H1 (cell line): ENCODE results near the gene MYO15A. TPM values are rescaled to one million over a fixed set of nuclear protein-coding genes. Genes with fewer than 3 reads are reported as not detected.
A peak's percentile ranks its signal among the peaks of the same experiment; 100 is the strongest.

Experiments used
- CTCF ChIA-PET: fragments of 300-600 bp; sonication (Branson Sonifier 250); formaldehyde crosslinking; loops from one replicate; lab custom pipeline; 2021; ENCODE audit not compliant: partially characterized antibody; lab: Charles Lee
- POLR2A ChIA-PET: fragments of 300-600 bp; sonication (Branson Sonifier 250); formaldehyde crosslinking; loops from one replicate; lab custom pipeline; 2021; ENCODE audit warnings: inconsistent platforms; ENCODE audit not compliant: partially characterized antibody; lab: Charles Lee
- DNase-seq, 2 experiments: peaks; one replicate each; pipeline versions ENCODE4 v3.0.0 to v3.0.0-alpha.2; 2010 to 2022; ENCODE audit warnings: low spot score in 2 of 2, low read depth in 1 of 2, mixed read lengths in 1 of 2
- FAIRE-seq: peaks from 2 replicates; lab custom pipeline; 2011; peaks lifted over from hg19 to GRCh38; lab: Jason Lieb, UNC
- H2AFZ ChIP-seq: 2 replicates; pipeline ENCODE4 v1.8.1; 2012; ENCODE audit warnings: low read length, inconsistent platforms
- H2AK5ac ChIP-seq: 2 replicates; pipeline ENCODE4 v1.6.1; 2013; ENCODE audit warnings: low read depth, low read length
- H2BK120ac ChIP-seq: replicated peaks from 2 replicates; pipeline ENCODE3; 2013; ENCODE audit warnings: low read depth, low read length, inconsistent platforms
- H2BK12ac ChIP-seq: 2 replicates; pipeline ENCODE4 v1.6.1; 2013; ENCODE audit warnings: low read depth, low read length
- H2BK15ac ChIP-seq: 2 replicates; pipeline ENCODE4 v1.6.1; 2013; ENCODE audit warnings: low read length
- H2BK20ac ChIP-seq: 2 replicates; pipeline ENCODE4 v1.6.1; 2013; ENCODE audit warnings: low read length
- H2BK5ac ChIP-seq: 2 replicates; pipeline ENCODE4 v1.6.1; 2013; ENCODE audit warnings: low read depth, low read length
- H3K14ac ChIP-seq: 2 replicates; pipeline ENCODE4 v1.6.1; 2013; ENCODE audit warnings: inconsistent platforms; ENCODE audit not compliant: insufficient read length
- H3K18ac ChIP-seq: 2 replicates; pipeline ENCODE4 v1.6.1; 2013; ENCODE audit warnings: low read length; ENCODE audit errors: extremely low read depth
- H3K23ac ChIP-seq: 2 replicates; pipeline ENCODE4 v1.6.1; 2013; ENCODE audit warnings: inconsistent platforms; ENCODE audit not compliant: insufficient read length
- H3K23me2 ChIP-seq: 2 replicates; pipeline ENCODE4 v1.6.1; 2013; ENCODE audit warnings: low read depth, low read length
- H3K27ac ChIP-seq: 2 replicates; pipeline ENCODE4 v1.6.1; 2011; ENCODE audit warnings: low read depth, low read length, inconsistent platforms
- H3K27me3 ChIP-seq, 4 experiments: replicated peaks in 1 of 4; 1 replicate in 1 of 4; 2 replicates in 3 of 4; pipeline versions ENCODE4 v1.6.1 to v1.8.1; 2011 to 2013; ENCODE audit warnings: low read length in 3 of 4, mild to moderate bottlenecking in 3 of 4, inconsistent platforms in 2 of 4, mixed read lengths in 2 of 4, moderate library complexity in 1 of 4; ENCODE audit not compliant: control insufficient read depth in 3 of 4, insufficient read depth in 3 of 4; ENCODE audit errors: extremely low read depth in 1 of 4
- H3K36me3 ChIP-seq, 4 experiments: 2 replicates each; pipeline versions ENCODE4 v1.6.1 to v1.8.1; 2011 to 2013; ENCODE audit warnings: mild to moderate bottlenecking in 4 of 4, low read length in 3 of 4, moderate library complexity in 2 of 4, control low read depth in 1 of 4, inconsistent platforms in 1 of 4; ENCODE audit not compliant: insufficient read depth in 4 of 4, control insufficient read depth in 2 of 4
- H3K4ac ChIP-seq: replicated peaks from 2 replicates; pipeline ENCODE3; 2013; ENCODE audit warnings: low read length, low read depth, mixed read lengths, inconsistent platforms; ENCODE audit not compliant: insufficient read length
- H3K4me1 ChIP-seq, 4 experiments: replicated peaks in 1 of 4; 1 replicate in 1 of 4; 2 replicates in 3 of 4; pipeline versions ENCODE4 v1.6.1 to v1.8.1; 2011 to 2013; ENCODE audit warnings: low read length in 3 of 4, inconsistent platforms in 2 of 4, mixed read lengths in 1 of 4; ENCODE audit not compliant: insufficient read depth in 4 of 4, control insufficient read depth in 3 of 4
- H3K4me2 ChIP-seq, 2 experiments: 2 replicates each; pipeline versions ENCODE4 v1.6.1 to v1.8.1; 2011 to 2013; ENCODE audit warnings: low read depth in 2 of 2, low read length in 2 of 2, control low read depth in 1 of 2, inconsistent platforms in 1 of 2, mild to moderate bottlenecking in 1 of 2; ENCODE audit not compliant: insufficient read depth in 1 of 2
- H3K4me3 ChIP-seq, 4 experiments: fragments of 200-600, 300-600 bp in 1 of 4; sonication (generic), shearing (Covaris generic), sonication (Bioruptor Twin) in 1 of 4; 2 replicates each; pipeline versions ENCODE4 v1.5.1 to v1.8.1; 2011 to 2016; ENCODE audit warnings: low read length in 4 of 4, low read depth in 3 of 4, control low read depth in 2 of 4, inconsistent platforms in 2 of 4, mild to moderate bottlenecking in 2 of 4, mixed read lengths in 1 of 4, moderate library complexity in 1 of 4; ENCODE audit not compliant: insufficient read depth in 2 of 4; ENCODE audit errors: extremely low read depth in 1 of 4
- H3K56ac ChIP-seq: replicated peaks from 2 replicates; pipeline ENCODE3; 2013; ENCODE audit warnings: low read depth, mild to moderate bottlenecking, mixed read lengths, low read length, inconsistent platforms; ENCODE audit not compliant: insufficient read length
- H3K79me1 ChIP-seq: 2 replicates; pipeline ENCODE4 v1.6.1; 2013; ENCODE audit warnings: low read depth, low read length, control low read depth
- H3K79me2 ChIP-seq, 2 experiments: 2 replicates each; pipeline versions ENCODE4 v1.6.1 to v1.8.1; 2012 to 2013; ENCODE audit warnings: low read length in 2 of 2, mild to moderate bottlenecking in 2 of 2, inconsistent platforms in 1 of 2; ENCODE audit not compliant: insufficient read depth in 2 of 2, control insufficient read depth in 1 of 2
- H3K9ac ChIP-seq, 4 experiments: replicated peaks in 1 of 4; 1 replicate in 1 of 4; 2 replicates in 3 of 4; pipeline versions ENCODE4 v1.6.1 to v1.8.1; 2011 to 2013; ENCODE audit warnings: low read depth in 3 of 4, low read length in 3 of 4, control low read depth in 2 of 4, mild to moderate bottlenecking in 2 of 4, moderate library complexity in 2 of 4, inconsistent platforms in 1 of 4; ENCODE audit errors: extremely low read depth in 1 of 4
- H3K9me3 ChIP-seq, 2 experiments: 2 replicates each; pipeline versions ENCODE4 v1.6.1 to v1.8.1; 2012 to 2013; ENCODE audit warnings: mild to moderate bottlenecking in 2 of 2, moderate library complexity in 2 of 2, control low read depth in 1 of 2, inconsistent platforms in 1 of 2, low read depth in 1 of 2, low read length in 1 of 2, mixed read lengths in 1 of 2; ENCODE audit not compliant: insufficient read depth in 2 of 2
- H4K20me1 ChIP-seq, 2 experiments: replicated peaks in 1 of 2; 2 replicates each; pipeline versions ENCODE3 to v1.8.1; 2011 to 2013; ENCODE audit warnings: inconsistent platforms in 2 of 2, low read length in 2 of 2, mild to moderate bottlenecking in 1 of 2; ENCODE audit not compliant: insufficient read depth in 2 of 2, control insufficient read depth in 1 of 2
- H4K5ac ChIP-seq: 2 replicates; pipeline ENCODE4 v1.6.1; 2013; ENCODE audit warnings: low read length, low read depth, mixed read lengths, inconsistent platforms; ENCODE audit not compliant: insufficient read length
- H4K8ac ChIP-seq: 2 replicates; pipeline ENCODE4 v1.8.0; 2013; ENCODE audit warnings: mild to moderate bottlenecking, moderate library complexity, low read length, inconsistent platforms; ENCODE audit not compliant: insufficient read depth; ENCODE audit errors: extremely low read depth
- H4K91ac ChIP-seq: replicated peaks from 2 replicates; pipeline ENCODE3; 2013; ENCODE audit warnings: low read length, mixed read lengths, inconsistent platforms; ENCODE audit not compliant: insufficient read length
- GABPA ChIP-seq: IDR thresholded peaks from 2 replicates; pipeline ENCODE4 v1.6.1; 2011; ENCODE audit warnings: mild to moderate bottlenecking, low read length, moderate library complexity, borderline replicate concordance; ENCODE audit not compliant: insufficient read depth
- KDM1A ChIP-seq: fragments of 200-600, 300-600 bp; sonication (generic); IDR thresholded peaks from 2 replicates; pipeline ENCODE4 v1.7.1; 2016; ENCODE audit warnings: mild to moderate bottlenecking, low read length, borderline replicate concordance
- POLR2AphosphoS5 ChIP-seq: IDR thresholded peaks from 2 replicates; pipeline ENCODE4 v1.6.1; 2011; ENCODE audit warnings: low read depth, low read length
- POU5F1 ChIP-seq: IDR thresholded peaks from 2 replicates; pipeline ENCODE4 v1.6.1; 2011; ENCODE audit warnings: low read depth, mild to moderate bottlenecking, low read length, moderate library complexity
- RAD21 ChIP-seq, 2 experiments: IDR thresholded peaks in 1 of 2; conservative IDR thresholded peaks in 1 of 2; 2 replicates each; pipeline ENCODE4 v1.6.1; 2011; ENCODE audit warnings: low read depth in 2 of 2, low read length in 2 of 2, improper control_type of control experiment in 1 of 2, inconsistent platforms in 1 of 2, mild to moderate bottlenecking in 1 of 2, moderate library complexity in 1 of 2
- SAP30 ChIP-seq: fragments of 300-600 bp; sonication (generic); IDR thresholded peaks from 2 replicates; pipeline ENCODE4 v1.7.1; 2012; ENCODE audit warnings: low read length, moderate library complexity, mild to moderate bottlenecking, inconsistent platforms; ENCODE audit not compliant: insufficient read depth, insufficient replicate concordance
- ZNF274 ChIP-seq: IDR thresholded peaks from 2 replicates; pipeline ENCODE4 v1.7.0; 2012; ENCODE audit warnings: low read length, borderline replicate concordance; ENCODE audit errors: extremely low read depth
- WGBS, 2 experiments: shearing (Covaris generic) in 1 of 2; methylation state at CpG; one replicate each; pipeline versions ENCODE4 v1.1.6 to v1.1.7; 2013 to 2015; ENCODE audit warnings: low lambda C conversion rate in 2 of 2, mixed read lengths in 2 of 2, inconsistent platforms in 1 of 2, low coverage in 1 of 2, missing lambda C conversion rate in 1 of 2; ENCODE audit not compliant: insufficient replicate concordance in 2 of 2, insufficient coverage in 1 of 2, insufficient read length in 1 of 2; ENCODE audit errors: extremely low coverage in 1 of 2, missing lambda C conversion rate in 1 of 2; 5-methylcytosine and 5-hydroxymethylcytosine counted together
- polyA plus RNA-seq, 7 experiments: library from polyadenylated mRNA; depleted of rRNA in 3 of 7; stranded (reverse) in 5 of 7; unstranded in 2 of 7; fragments of >200 nt in 5 of 7; fragments of 200-250 nt in 2 of 7; gene quantifications; 1 replicate in 5 of 7; 2 replicates in 1 of 7; 4 replicates in 1 of 7; pipeline versions ENCODE4 v1.2.1 to v1.2.3, GENCODE V29; 2011 to 2013; ENCODE audit warnings: missing spikeins in 2 of 7, mixed read lengths in 2 of 7
- total RNA-seq: library from RNA; stranded (reverse); fragmentation: NEBNext Ultra II Directional; extraction: Animal tissue kit (Norgen Biotek cat#: 25700); gene quantifications from 2 replicates; pipeline ENCODE4 v1.2.1, GENCODE V29; 2021

Gene MYO15A
- total and polyA plus RNA-seq, 2 of the 8 experiments (the other 6 are each of a cell fraction or from before 2014, with no cell fraction given) = 1.6 to 4.2 TPM

DNA sequence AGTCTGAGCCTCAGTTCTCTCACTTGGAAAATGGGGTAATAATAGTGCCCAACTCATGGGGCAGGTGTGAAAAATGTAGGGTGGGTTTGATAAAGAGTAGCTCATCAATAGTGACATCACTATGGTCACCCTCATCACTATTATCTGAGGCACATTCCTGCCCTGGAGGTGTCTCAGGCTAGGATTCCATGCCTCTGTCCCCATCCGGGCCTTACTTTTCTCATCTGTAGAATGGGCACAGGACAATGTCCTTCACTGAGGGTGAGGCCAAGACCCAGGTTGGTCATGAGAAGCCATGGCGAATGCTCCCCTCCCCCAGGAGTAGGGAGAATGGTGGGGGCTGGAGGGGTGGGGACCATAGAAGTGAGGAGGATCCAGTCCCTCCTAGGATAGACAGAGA, 30.5 kb downstream of the MYO15A start:
- no peak overlapping the region for H3K27ac ChIP-seq
- peaks cover 0 to 16% (median 6%) of the 10 kb centered on the region in 4 experiments; a peak in 5 of 7 replicates for H3K4me1 ChIP-seq
- TF ChIP-seq SAP30 = no peak
- 0 out of 2 replicates have a peak, but pooled peaks have one; percentile 56 for TF ChIP-seq KDM1A
- no peak for TF ChIP-seq POLR2AphosphoS5
- no peak for TF ChIP-seq RAD21 (IDR thresholded peaks at IDR 0.05 in 1 of 2, conservative IDR thresholded peaks at IDR 0.05 in 1 of 2; ENCODE audit: low read depth in 2 of 2, low read length in 2 of 2)
- no peak for TF ChIP-seq ZNF274
- TF ChIP-seq POU5F1 = no peak
- no peak for TF ChIP-seq GABPA
- H3K9ac ChIP-seq = no peak overlapping the region
- CTCF ChIA-PET = interaction anchor here (0.6 to 10.9 kb wide), 13 partner anchors 13 to 183 kb away, joined by 3 to 141 read pairs (median 7); partner anchors contain the start of gene ALKBH5
- no peaks in the 10 kb centered on the region for H3K36me3 ChIP-seq
- H3K9me3 ChIP-seq = no peaks in the 10 kb centered on the region
- no peak overlapping the region for H4K8ac ChIP-seq
- no peak overlapping the region for H3K4ac ChIP-seq
- DNase-seq (no peak), FAIRE-seq (no peak)
- peaks cover 0 to 2% of the 10 kb centered on the region in 2 experiments for H4K20me1 ChIP-seq
- POLR2A ChIA-PET = interaction anchor here (1.2 to 2.9 kb wide), 4 partner anchors 35 to 62 kb away, joined by 3 to 10 read pairs (median 4); partner anchors contain the start of gene ALKBH5
- H3K56ac ChIP-seq = no peak overlapping the region
- no peak overlapping the region for H2AK5ac ChIP-seq
- no peak overlapping the region for H2BK20ac ChIP-seq
- no peak overlapping the region for H4K91ac ChIP-seq
- no peaks in the 10 kb centered on the region; a peak in 2 of 7 replicates for H3K27me3 ChIP-seq
- 0 out of 2 replicates have a peak overlapping the region, but pooled peaks have one; percentile 19 for H2BK15ac ChIP-seq
- WGBS, 2 experiments = 92% methylated on average over 2 of the region's 2 CpGs; no CpG with 5 or more reads in 1 of the 2 experiments
- no peak overlapping the region for H4K5ac ChIP-seq
- H3K79me2 ChIP-seq = no peaks in the 10 kb centered on the region
- H2AFZ ChIP-seq = no peak overlapping the region
- no peaks in the 10 kb centered on the region for H3K79me1 ChIP-seq
- H3K23me2 ChIP-seq = no peaks in the 10 kb centered on the region
- no peak overlapping the region for H3K14ac ChIP-seq
- H3K4me2 ChIP-seq = no peak overlapping the region
- H3K18ac ChIP-seq = no peak overlapping the region
- H2BK120ac ChIP-seq = no peak overlapping the region
- H3K23ac ChIP-seq = no peak overlapping the region
- H3K4me3 ChIP-seq = no peak overlapping the region
- H2BK5ac ChIP-seq = no peak overlapping the region
- no peak overlapping the region for H2BK12ac ChIP-seq
